HG03571 (cell line): Measurements from ENCODE around the gene LRRC32.

Experiments used
- ATAC-seq: cut with Tn5 transposase; IDR thresholded peaks from one replicate; pipeline ENCODE4 v1.9.1; 2021; ENCODE audit not compliant: unreplicated experiment

Gene LRRC32

GRCh38 chr11:76670485-76671236, at the start of gene LRRC32:
Gene LRRC32, minus strand, starts transcription at chr11:76670747. Its CDS starts 4,793 bp downstream, at chr11:76665954.
- ATAC-seq = no peak

- ATAC-seq = no peak
Observed at GRCh38 chr11:76719686-76720085, 49.1 kb upstream of the LRRC32 start.

- ATAC-seq = no peak
Observed at GRCh38 chr11:76719281-76719680, 48.7 kb upstream of the LRRC32 start.

- no peak for ATAC-seq
Observed at GRCh38 chr11:76717816-76718215, 47.3 kb upstream of the LRRC32 start.

GRCh38 chr11:76717369-76717768, 46.8 kb upstream of the LRRC32 start:
- no peak for ATAC-seq

- no peak for ATAC-seq
Observed at GRCh38 chr11:76716268-76716667, 45.7 kb upstream of the LRRC32 start.

- no peak for ATAC-seq
Observed at GRCh38 chr11:76714493-76714892, 43.9 kb upstream of the LRRC32 start.

- ATAC-seq = no peak
Observed at GRCh38 chr11:76713499-76713898, 43.0 kb upstream of the LRRC32 start.

- ATAC-seq = no peak
Observed at GRCh38 chr11:76712125-76712524, 41.6 kb upstream of the LRRC32 start.

- ATAC-seq = no peak
Observed at GRCh38 chr11:76709756-76710155, 39.2 kb upstream of the LRRC32 start.

- ATAC-seq = no peak
Observed at GRCh38 chr11:76708972-76709660, 38.6 kb upstream of the LRRC32 start.

GRCh38 chr11:76707293-76707825, 36.8 kb upstream of the LRRC32 start:
- no peak for ATAC-seq

GRCh38 chr11:76706667-76707066, 36.1 kb upstream of the LRRC32 start:
- no peak for ATAC-seq

GRCh38 chr11:76705826-76706225, 35.3 kb upstream of the LRRC32 start:
- no peak for ATAC-seq

GRCh38 chr11:76704171-76704948, 33.8 kb upstream of the LRRC32 start:
- no peak for ATAC-seq

GRCh38 chr11:76703707-76704106, 33.2 kb upstream of the LRRC32 start:
- ATAC-seq = no peak

- ATAC-seq = no peak
Observed at GRCh38 chr11:76702336-76703128, 32.0 kb upstream of the LRRC32 start.

GRCh38 chr11:76701294-76702040, 30.9 kb upstream of the LRRC32 start:
- no peak for ATAC-seq

GRCh38 chr11:76700177-76701100, 29.9 kb upstream of the LRRC32 start:
- ATAC-seq = no peak
